GM12878 (cell line): Measurements from ENCODE around the gene CEBPB. TPM values are rescaled to one million over a fixed set of nuclear protein-coding genes. Genes with fewer than 3 reads are reported as not detected.

Experiments used
- ATAC-seq: fragments of 200-7000 bp; cut with Tn5 transposase; 3 replicates; pipeline ENCODE4 v1.9.1; 2020; ENCODE audit warnings: mild to moderate bottlenecking, moderate library complexity
- BruUV-seq: library from RNA; stranded (reverse); fragments of 400-500 nt; replicated peaks from 2 replicates; lab custom pipeline; 2021; lab: Mats Ljungman, UMichigan
- CTCF ChIA-PET: fragments of 300-600 bp; sonication (Branson Sonifier 250); formaldehyde crosslinking; extraction: SDS; loops from one replicate; lab custom pipeline; 2021; ENCODE audit warnings: inconsistent platforms; lab: Yijun Ruan, JAX
- POLR2A ChIA-PET: fragments of 350-600 bp; formaldehyde crosslinking; extraction: SDS; loops from one replicate; lab custom pipeline; 2021; ENCODE audit warnings: inconsistent platforms; lab: Charles Lee
- RAD21 ChIA-PET: fragments of 300-600 bp; sonication (Branson Sonifier 250); formaldehyde crosslinking; loops from one replicate; lab custom pipeline; 2023; ENCODE audit warnings: antibody characterized with exemption; ENCODE audit not compliant: unreplicated experiment; lab: Charles Lee
- SMC1A ChIA-PET: fragments of 300-600 bp; sonication (Branson Sonifier 250); formaldehyde crosslinking; loops from one replicate; lab custom pipeline; 2023; ENCODE audit not compliant: unreplicated experiment, uncharacterized antibody; lab: Charles Lee
- DNase-seq: peaks from one replicate; pipeline ENCODE4 v3.0.0-alpha.2; 2011; ENCODE audit warnings: low read depth, low spot score
- FAIRE-seq: peaks from 3 replicates; lab custom pipeline; 2011; peaks lifted over from hg19 to GRCh38; lab: Jason Lieb, UNC
- H2AFZ ChIP-seq: 2 replicates; pipeline ENCODE4 v1.6.0; 2011; ENCODE audit warnings: low read depth, low read length, control low read depth; ENCODE audit not compliant: control insufficient read depth
- H3K27ac ChIP-seq: 2 replicates; pipeline ENCODE4 v1.5.1; 2011; ENCODE audit warnings: control low read depth; ENCODE audit not compliant: control insufficient read depth, insufficient read depth
- H3K27me3 ChIP-seq, 2 experiments: replicated peaks in 1 of 2; 2 replicates each; pipeline versions ENCODE4 v1.6.0 to v1.6.1; 2011; ENCODE audit warnings: low read length in 1 of 2; ENCODE audit not compliant: control insufficient read depth in 2 of 2, insufficient read depth in 2 of 2
- H3K36me3 ChIP-seq, 2 experiments: 2 replicates each; pipeline ENCODE4 v1.5.1; 2011; ENCODE audit warnings: low read length in 1 of 2; ENCODE audit not compliant: control insufficient read depth in 2 of 2, insufficient read depth in 2 of 2
- H3K4me1 ChIP-seq: 2 replicates; pipeline ENCODE4 v1.6.1; 2011; ENCODE audit warnings: mild to moderate bottlenecking, low read length, moderate library complexity, mixed read lengths; ENCODE audit not compliant: control insufficient read depth, insufficient read depth
- H3K4me2 ChIP-seq: 2 replicates; pipeline ENCODE4 v1.6.0; 2011; ENCODE audit warnings: control low read depth; ENCODE audit not compliant: control insufficient read depth, insufficient read depth
- H3K4me3 ChIP-seq: fragments of 200-600 bp; sonication (generic); 2 replicates; pipeline ENCODE4 v1.5.1; 2016
- H3K79me2 ChIP-seq: 2 replicates; pipeline ENCODE4 v1.6.0; 2011; ENCODE audit warnings: low read length; ENCODE audit not compliant: control insufficient read depth, insufficient read depth
- H3K9ac ChIP-seq: 2 replicates; pipeline ENCODE4 v1.8.0; 2011; ENCODE audit warnings: low read length, control low read depth, mixed read lengths; ENCODE audit not compliant: control insufficient read depth, insufficient read depth
- H3K9me3 ChIP-seq: replicated peaks from 3 replicates; pipeline ENCODE4 v1.5.1; 2011; ENCODE audit warnings: mild to moderate bottlenecking, low read length; ENCODE audit not compliant: control insufficient read depth, insufficient read depth
- H4K20me1 ChIP-seq: 2 replicates; pipeline ENCODE4 v1.6.0; 2011; ENCODE audit not compliant: control insufficient read depth, insufficient read depth
- BHLHE40 ChIP-seq, 2 experiments: fragments of 450-650 bp in 1 of 2; IDR thresholded peaks; 2 replicates each; pipeline ENCODE4 v1.6.1; 2011 to 2017; ENCODE audit warnings: low read depth in 2 of 2, borderline replicate concordance in 1 of 2, improper control_type of control experiment in 1 of 2, low read length in 1 of 2, mild to moderate bottlenecking in 1 of 2
- CBX3 ChIP-seq: fragments of 200-600 bp; sonication (generic); IDR thresholded peaks from 2 replicates; pipeline ENCODE4 v1.6.1; 2016; ENCODE audit warnings: low read depth, borderline replicate concordance
- ESRRA ChIP-seq: IDR thresholded peaks from 2 replicates; pipeline ENCODE4 v1.6.1; 2012; ENCODE audit warnings: mild to moderate bottlenecking, low read length, improper control_type of control experiment
- MTA2 ChIP-seq: fragments of 450-650 bp; IDR thresholded peaks from 2 replicates; pipeline ENCODE4 v1.6.1; 2016; ENCODE audit warnings: low read depth, mild to moderate bottlenecking, moderate library complexity
- RAD21 ChIP-seq: IDR thresholded peaks from 2 replicates; pipeline ENCODE4 v1.6.1; 2011; ENCODE audit warnings: mild to moderate bottlenecking, low read depth, low read length, moderate library complexity; ENCODE audit not compliant: insufficient read depth
- RFX5 ChIP-seq: IDR thresholded peaks from 2 replicates; pipeline ENCODE4 v1.6.1; 2011; ENCODE audit warnings: low read depth, low read length, improper control_type of control experiment
- ZBED1 ChIP-seq: IDR thresholded peaks from 2 replicates; pipeline ENCODE4 v1.6.1; 2016; ENCODE audit warnings: borderline replicate concordance
- ZNF622 ChIP-seq: fragments of 450-650 bp; IDR thresholded peaks from 2 replicates; pipeline ENCODE4 v1.6.1; 2017; ENCODE audit warnings: mild to moderate bottlenecking, inconsistent platforms
- WGBS: methylation state at CpG from one replicate; pipeline ENCODE4 v1.1.6; 2016; ENCODE audit warnings: low lambda C conversion rate; ENCODE audit not compliant: insufficient replicate concordance, insufficient coverage; ENCODE audit errors: missing lambda C conversion rate; 5-methylcytosine and 5-hydroxymethylcytosine counted together
- in situ Hi-C: fragments of 300-500 bp; cut with MboI; formaldehyde crosslinking; loops from 9 replicates; pipeline ENCODE4 v1.14.3; 2018; ENCODE audit warnings: mixed read lengths
- intact Hi-C: fragments of 100-400 bp; cut with micrococcal nuclease; formaldehyde crosslinking; loops from one replicate; pipeline ENCODE4 v1.14.2; 2022; ENCODE audit not compliant: unreplicated experiment
- polyA plus RNA-seq, 11 experiments: library from polyadenylated mRNA; depleted of rRNA in 4 of 11; unstranded in 6 of 11; stranded (reverse) in 5 of 11; fragments of >200 nt; fragmentation: Nextera tagmentation in 4 of 11; fragmentation: Illumina TruSeq in 1 of 11; extraction: Ambion mirVana in 4 of 11; extraction: Trizol in 1 of 11; gene quantifications; 1 replicate in 1 of 11; 2 replicates in 10 of 11; pipeline versions ENCODE4 v1.2.1 to v1.2.3, GENCODE V29; 2011 to 2016; ENCODE audit warnings: inconsistent platforms in 2 of 11, missing spikeins in 2 of 11, low read depth in 1 of 11
- total RNA-seq, 4 experiments: library from RNA; depleted of rRNA in 3 of 4; stranded (reverse); fragments of >200 nt in 3 of 4; fragmentation: Illumina TruSeq in 1 of 4; extraction: Trizol in 1 of 4; gene quantifications; 2 replicates each; pipeline versions ENCODE4 v1.2.1 to v1.2.3, GENCODE V29; 2013 to 2021
- TF ChIP-seq, protein P1 (sequence below): fragments of 450-650 bp; IDR thresholded peaks from 2 replicates; pipeline ENCODE4 v1.6.1; 2016; ENCODE audit warnings: mild to moderate bottlenecking
- TF ChIP-seq, protein P2 (sequence below), 3 experiments: IDR thresholded peaks in 2 of 3; conservative IDR thresholded peaks in 1 of 3; 2 replicates each; pipeline ENCODE4 v1.5.1; 2011; ENCODE audit warnings: low read depth in 3 of 3, low read length in 3 of 3, mild to moderate bottlenecking in 3 of 3, control low read depth in 2 of 3, moderate library complexity in 2 of 3, inconsistent platforms in 1 of 3, mixed read lengths in 1 of 3; ENCODE audit not compliant: control insufficient read depth in 2 of 3, insufficient read depth in 1 of 3; ENCODE audit errors: extremely low read depth in 1 of 3
- TF ChIP-seq, protein P3 (sequence below): IDR thresholded peaks from 2 replicates; pipeline ENCODE4 v1.6.1; 2011; ENCODE audit warnings: borderline replicate concordance, low read depth, mild to moderate bottlenecking, moderate library complexity, mixed read lengths, low read length; ENCODE audit not compliant: insufficient read depth; ENCODE audit errors: extremely low read length

The CEBPB gene
- total and polyA plus RNA-seq, 10 of the 15 experiments (the other 5 are each of a cell fraction or from before 2014, with no cell fraction given) = 0.18 to 8.8 (median 1.6) TPM

DNA sequence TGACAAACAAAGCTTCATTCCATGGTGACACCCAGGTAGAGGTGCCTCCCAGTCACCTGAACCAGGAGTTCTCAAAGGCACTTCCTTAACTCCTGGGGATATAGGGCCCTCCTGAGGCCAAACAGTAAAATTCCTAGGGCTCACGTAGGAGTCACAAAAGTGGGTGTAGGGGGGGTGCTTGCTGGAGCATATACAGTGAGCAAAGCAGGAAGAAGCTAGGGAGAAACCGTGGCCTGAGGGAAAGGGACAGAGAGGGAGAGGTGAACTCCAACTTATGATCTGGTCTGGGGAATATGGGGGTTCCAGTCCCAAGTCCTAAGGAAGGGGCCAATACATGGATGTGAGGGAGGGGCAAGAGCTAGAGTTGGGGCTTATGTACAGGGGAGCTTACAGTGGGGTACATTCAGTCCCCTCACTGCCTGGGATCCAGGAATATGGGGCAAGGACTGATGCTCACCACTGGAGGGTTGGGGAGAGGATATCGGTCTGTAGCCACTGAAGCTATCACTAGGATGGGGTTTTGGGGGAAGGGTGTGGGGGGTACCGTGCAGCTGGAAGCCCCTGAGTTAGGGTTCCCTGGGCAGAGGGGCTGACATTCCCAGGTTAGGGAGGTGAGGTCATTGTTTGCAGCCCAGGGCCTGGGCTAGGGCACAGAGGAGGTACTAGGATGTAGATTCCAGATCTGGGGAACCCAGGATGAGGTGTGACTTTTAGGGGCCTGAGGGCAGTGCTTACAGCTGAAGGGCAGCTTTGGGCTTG is 38.1 kb upstream of the CEBPB start:
- Histone ChIP-seq H3K79me2 (peaks cover 43% of the 10 kb centered on the region), H2AFZ (0 out of 2 replicates have a peak overlapping the region, but pooled peaks have one; percentile 11), H3K27ac (peak overlapping the region; percentile 75), H3K4me1 (peaks cover 8% of the 10 kb centered on the region), H4K20me1 (no peaks in the 10 kb centered on the region), H3K4me2 (peak overlapping the region; percentile 93), H3K9ac (peak overlapping the region; percentile 95), H3K9me3 (no peaks in the 10 kb centered on the region), H3K36me3 (peaks cover 0 to 3% of the 10 kb centered on the region in 2 experiments; a peak in 2 of 4 replicates), H3K4me3 (peak overlapping the region; percentile 98), H3K27me3 (no peaks in the 10 kb centered on the region)
- in situ Hi-C loops = no loop called here
- TSS peak; percentile 67 for BruUV-seq
- FAIRE-seq = no peak
- no peak for DNase-seq
- ChIA-PET POLR2A (interaction anchor here (0.6 to 3.3 kb wide), 12 partner anchors 8 to 218 kb away, joined by 3 to 34 read pairs (median 5); partner anchors contain the start of gene UBE2V1), SMC1A (interaction anchor here (0.9 to 3.6 kb wide), 10 partner anchors 13 to 173 kb away, joined by 3 to 28 read pairs (median 4); no protein-coding TSS in a partner anchor), RAD21 (interaction anchor here (0.9 to 3.6 kb wide), 9 partner anchors 14 to 174 kb away, joined by 3 to 19 read pairs (median 11); no protein-coding TSS in a partner anchor), CTCF (interaction anchor here (0.9 to 5.5 kb wide), 12 partner anchors 10 to 172 kb away, joined by 3 to 49 read pairs (median 8); no protein-coding TSS in a partner anchor)
- ATAC-seq = no peak
- 27% methylated on average over 4 of the region's 4 CpGs for WGBS
- intact Hi-C loops = loop anchor here (5.0 kb wide), 1 partner anchor 40 kb away; the partner anchor contains the start of gene UBE2V1
- no peak for TF ChIP-seq CBX3
- TF ChIP-seq ESRRA = no peak
- TF ChIP-seq, protein P1, sequence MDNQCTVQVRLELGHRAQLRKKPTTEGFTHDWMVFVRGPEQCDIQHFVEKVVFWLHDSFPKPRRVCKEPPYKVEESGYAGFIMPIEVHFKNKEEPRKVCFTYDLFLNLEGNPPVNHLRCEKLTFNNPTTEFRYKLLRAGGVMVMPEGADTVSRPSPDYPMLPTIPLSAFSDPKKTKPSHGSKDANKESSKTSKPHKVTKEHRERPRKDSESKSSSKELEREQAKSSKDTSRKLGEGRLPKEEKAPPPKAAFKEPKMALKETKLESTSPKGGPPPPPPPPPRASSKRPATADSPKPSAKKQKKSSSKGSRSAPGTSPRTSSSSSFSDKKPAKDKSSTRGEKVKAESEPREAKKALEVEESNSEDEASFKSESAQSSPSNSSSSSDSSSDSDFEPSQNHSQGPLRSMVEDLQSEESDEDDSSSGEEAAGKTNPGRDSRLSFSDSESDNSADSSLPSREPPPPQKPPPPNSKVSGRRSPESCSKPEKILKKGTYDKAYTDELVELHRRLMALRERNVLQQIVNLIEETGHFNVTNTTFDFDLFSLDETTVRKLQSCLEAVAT = no peak
- no peak for TF ChIP-seq MTA2
- no peak for TF ChIP-seq ZBED1
- no peak for TF ChIP-seq BHLHE40 (IDR thresholded peaks at IDR 0.05; ENCODE audit: borderline replicate concordance in 1 of 2, low read depth in 2 of 2, low read length in 1 of 2)
- TF ChIP-seq, protein P2, sequence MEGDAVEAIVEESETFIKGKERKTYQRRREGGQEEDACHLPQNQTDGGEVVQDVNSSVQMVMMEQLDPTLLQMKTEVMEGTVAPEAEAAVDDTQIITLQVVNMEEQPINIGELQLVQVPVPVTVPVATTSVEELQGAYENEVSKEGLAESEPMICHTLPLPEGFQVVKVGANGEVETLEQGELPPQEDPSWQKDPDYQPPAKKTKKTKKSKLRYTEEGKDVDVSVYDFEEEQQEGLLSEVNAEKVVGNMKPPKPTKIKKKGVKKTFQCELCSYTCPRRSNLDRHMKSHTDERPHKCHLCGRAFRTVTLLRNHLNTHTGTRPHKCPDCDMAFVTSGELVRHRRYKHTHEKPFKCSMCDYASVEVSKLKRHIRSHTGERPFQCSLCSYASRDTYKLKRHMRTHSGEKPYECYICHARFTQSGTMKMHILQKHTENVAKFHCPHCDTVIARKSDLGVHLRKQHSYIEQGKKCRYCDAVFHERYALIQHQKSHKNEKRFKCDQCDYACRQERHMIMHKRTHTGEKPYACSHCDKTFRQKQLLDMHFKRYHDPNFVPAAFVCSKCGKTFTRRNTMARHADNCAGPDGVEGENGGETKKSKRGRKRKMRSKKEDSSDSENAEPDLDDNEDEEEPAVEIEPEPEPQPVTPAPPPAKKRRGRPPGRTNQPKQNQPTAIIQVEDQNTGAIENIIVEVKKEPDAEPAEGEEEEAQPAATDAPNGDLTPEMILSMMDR (IDR thresholded peaks at IDR 0.05 in 2 of 3, conservative IDR thresholded peaks at IDR 0.05 in 1 of 3; ENCODE audit: control insufficient read depth in 2 of 3, extremely low read depth in 1 of 3, insufficient read depth in 1 of 3, low read depth in 3 of 3, low read length in 3 of 3) = peak in 2 of 3 experiments; percentile 12 to 22; a peak in 1 of 6 replicates
- no peak for TF ChIP-seq ZNF622
- no peak for TF ChIP-seq RFX5
- TF ChIP-seq RAD21 = peak; percentile 30
- TF ChIP-seq, protein P3, sequence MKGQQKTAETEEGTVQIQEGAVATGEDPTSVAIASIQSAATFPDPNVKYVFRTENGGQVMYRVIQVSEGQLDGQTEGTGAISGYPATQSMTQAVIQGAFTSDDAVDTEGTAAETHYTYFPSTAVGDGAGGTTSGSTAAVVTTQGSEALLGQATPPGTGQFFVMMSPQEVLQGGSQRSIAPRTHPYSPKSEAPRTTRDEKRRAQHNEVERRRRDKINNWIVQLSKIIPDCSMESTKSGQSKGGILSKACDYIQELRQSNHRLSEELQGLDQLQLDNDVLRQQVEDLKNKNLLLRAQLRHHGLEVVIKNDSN = no peak
